NCI-H2171 (cell line): Measurements from ENCODE around the gene RXFP1.

Source experiments
- DNase-seq: peaks from one replicate; lab custom pipeline; 2025; lab: John Stamatoyannopoulos, UW

RXFP1 gene

GRCh38 chr4:158543191-158543590 is 21.5 kb downstream of the RXFP1 start:
- DNase-seq: no peak

- DNase-seq: no peak
These were observed 22.5 kb downstream of the RXFP1 start for GRCh38 chr4:158544141-158544540.

- DNase-seq: no peak
These were observed 31.7 kb downstream of the RXFP1 start for GRCh38 chr4:158553364-158553763.

DNA sequence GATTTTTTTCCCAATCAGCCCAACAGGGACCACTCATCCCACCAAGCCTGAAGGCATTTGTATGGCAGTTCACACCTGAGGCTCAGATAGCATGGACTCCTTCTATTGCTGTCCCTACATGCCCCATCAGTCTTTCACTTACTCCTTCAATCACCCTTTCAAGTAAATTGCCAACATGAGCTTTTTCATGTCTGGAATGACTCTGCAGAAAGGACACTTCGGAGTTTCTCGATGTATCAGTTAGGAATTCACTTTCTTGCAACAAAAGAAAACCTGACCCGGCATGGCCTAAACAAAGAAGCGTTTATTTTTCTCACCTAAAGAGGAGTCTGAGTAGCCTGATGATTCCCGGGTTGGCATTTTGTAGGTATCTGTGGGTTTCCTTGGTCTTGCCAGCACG is 38.6 kb downstream of the RXFP1 start:
- no peak for DNase-seq

GRCh38 chr4:158566860-158567259 is 45.2 kb downstream of the RXFP1 start:
- DNase-seq: no peak

DNA sequence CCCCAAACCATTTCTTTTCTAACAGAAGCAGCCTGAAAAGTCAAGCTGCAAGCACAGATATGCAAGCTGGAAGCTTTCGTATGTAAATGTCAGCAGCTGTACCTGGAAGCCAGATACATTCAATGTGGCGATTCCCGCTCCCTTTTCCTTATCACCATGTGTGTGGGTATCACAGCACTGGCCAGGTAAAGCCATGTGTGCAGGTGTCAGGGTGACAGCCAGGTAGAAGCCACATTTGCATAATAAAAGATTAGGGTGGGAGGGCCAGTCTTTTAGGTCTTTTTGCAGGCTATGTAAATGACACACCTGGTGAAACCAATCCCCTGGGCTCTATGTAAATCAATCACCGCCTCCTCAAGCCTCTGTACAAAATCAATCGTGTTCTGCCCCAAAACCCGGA is 50.1 kb downstream of the RXFP1 start:
- no peak for DNase-seq

- DNase-seq: no peak
These were observed 50.9 kb downstream of the RXFP1 start for GRCh38 chr4:158572608-158573007.

GRCh38 chr4:158578476-158578875 is 56.8 kb downstream of the RXFP1 start:
- no peak for DNase-seq

GRCh38 chr4:158580064-158580463 is 58.4 kb downstream of the RXFP1 start:
- DNase-seq: no peak

DNA sequence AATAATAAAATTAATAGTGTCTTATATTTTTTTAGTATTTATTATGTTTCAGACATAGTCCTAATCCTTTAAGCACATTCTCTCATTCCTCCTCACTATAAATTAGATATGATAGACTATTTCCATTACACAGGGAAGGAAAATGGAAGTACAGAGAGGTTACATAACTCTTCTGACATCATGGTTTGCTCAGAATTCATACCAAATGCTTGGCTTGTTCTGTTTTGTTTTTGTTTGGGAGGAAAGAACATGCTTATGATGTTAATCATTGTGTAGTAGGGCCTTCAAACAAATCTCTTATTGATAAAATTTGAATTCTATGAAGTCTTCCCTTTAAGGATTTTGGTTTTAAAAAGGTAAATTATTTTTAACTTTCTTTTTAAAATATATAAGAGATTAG is 59.5 kb downstream of the RXFP1 start:
- no peak for DNase-seq

GRCh38 chr4:158586881-158587280 is 65.2 kb downstream of the RXFP1 start:
- DNase-seq: no peak

GRCh38 chr4:158588285-158588684 is 66.6 kb downstream of the RXFP1 start:
- no peak for DNase-seq

DNA sequence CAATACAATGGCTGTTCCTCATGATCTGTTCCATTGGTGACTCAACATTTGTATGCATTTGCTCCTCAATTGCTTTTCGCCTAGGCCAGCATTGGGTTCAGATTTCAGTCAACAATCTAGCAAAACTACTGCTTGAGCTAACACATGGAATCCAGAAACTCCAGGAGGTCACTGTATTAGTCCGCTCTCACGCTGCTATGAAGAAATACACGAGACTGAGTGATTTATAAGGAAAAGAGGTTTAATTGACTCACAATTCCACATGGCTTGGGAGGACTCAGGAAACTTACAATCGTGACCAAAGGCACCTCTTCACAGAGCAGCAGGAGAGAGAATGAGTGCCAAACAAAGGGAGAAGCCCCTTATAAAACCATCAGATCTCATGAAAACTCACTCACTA is 67.1 kb downstream of the RXFP1 start:
- DNase-seq: no peak

DNA sequence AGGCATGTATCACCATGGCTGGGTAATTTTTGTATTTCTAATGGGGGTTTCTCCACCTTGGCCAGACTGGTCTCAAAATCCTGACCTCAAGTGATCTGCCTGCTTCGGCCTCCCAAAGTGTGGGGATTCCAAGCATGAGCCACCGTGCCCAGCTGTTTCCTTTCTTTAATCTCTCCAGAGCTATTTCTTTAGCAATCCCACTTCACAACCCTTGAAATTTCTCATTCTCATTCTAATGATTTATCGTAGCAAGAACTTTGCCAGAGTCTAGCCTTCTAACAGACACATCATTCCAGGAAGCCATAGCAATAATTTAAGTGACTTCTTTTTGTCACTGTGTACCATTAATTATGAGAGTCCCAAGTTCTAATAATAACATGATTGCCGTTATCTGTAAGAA is 68.6 kb downstream of the RXFP1 start:
- no peak for DNase-seq

DNA sequence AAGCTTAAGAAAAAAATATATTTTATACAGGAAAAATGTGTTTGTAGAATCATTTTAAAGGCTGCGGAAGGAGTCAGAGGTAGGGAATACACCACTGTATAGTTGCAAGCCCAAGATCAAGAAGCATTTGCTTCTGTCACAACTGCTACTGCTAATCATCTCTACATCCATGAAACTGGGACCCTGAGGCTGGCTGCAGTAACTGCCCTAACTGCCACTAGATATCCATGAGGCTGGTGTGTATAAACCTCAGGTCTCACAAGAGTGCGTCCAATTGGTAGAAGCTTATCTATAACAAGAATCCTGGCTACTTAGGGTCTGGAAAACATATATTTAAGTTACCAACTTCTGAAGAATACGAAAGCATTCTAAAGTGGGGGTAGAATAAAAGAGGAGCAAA is 69.1 kb downstream of the RXFP1 start:
- DNase-seq: no peak

GRCh38 chr4:158597879-158598596 is 76.4 kb downstream of the RXFP1 start:
- DNase-seq: no peak

GRCh38 chr4:158599150-158599549 is 77.5 kb downstream of the RXFP1 start:
- DNase-seq: no peak

GRCh38 chr4:158599765-158600498 is 78.2 kb downstream of the RXFP1 start:
- no peak for DNase-seq

- no peak for DNase-seq
These were observed 82.7 kb downstream of the RXFP1 start for GRCh38 chr4:158604369-158604768.

- no peak for DNase-seq
These were observed 83.7 kb downstream of the RXFP1 start for GRCh38 chr4:158605393-158605792.

DNA sequence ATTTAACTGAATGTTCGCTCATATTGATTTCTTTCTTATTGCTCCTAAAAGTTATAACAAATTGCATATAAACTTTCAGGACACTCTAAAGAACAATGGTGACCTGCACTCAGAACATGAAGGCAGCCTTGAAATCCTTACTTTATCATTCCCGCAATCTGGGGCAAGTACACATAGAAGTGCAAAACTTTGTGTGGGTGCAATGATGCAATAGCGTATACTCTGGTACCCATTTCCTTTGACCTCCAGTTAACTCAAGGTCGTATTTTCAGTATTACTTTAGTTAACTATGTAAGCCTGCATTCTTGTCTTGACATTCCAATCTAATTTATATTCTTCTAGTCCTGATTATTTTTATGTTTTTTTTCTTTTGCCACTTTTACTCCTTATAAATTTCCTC is 85.3 kb downstream of the RXFP1 start:
- DNase-seq: no peak

GRCh38 chr4:158609116-158609515 is 87.4 kb downstream of the RXFP1 start:
- DNase-seq: no peak

DNA sequence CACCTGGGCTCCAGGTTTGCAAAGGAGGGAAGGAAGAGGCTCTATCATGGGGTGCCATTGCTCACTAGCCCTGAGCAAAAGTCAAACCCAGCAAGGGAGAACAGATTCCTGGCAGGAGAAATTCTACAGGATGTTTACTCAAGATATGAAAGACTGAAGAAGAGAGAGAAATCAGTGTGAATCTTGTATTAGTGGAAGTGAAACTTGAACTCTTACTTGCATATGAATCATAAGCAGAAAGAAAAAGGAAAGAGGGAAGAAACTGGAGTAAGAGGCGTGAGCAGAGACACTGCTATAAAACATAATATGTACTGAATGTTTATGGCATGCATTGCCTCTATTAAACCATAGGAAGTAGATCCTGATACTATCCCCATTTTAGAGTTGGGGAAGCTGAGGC is 89.1 kb downstream of the RXFP1 start:
- no peak for DNase-seq

GRCh38 chr4:158613046-158613445 is 91.4 kb downstream of the RXFP1 start:
- no peak for DNase-seq
